ENCODE results near the gene ISY1.
A peak's percentile ranks its signal among the peaks of the same experiment; 100 is the strongest.
"Not testable (repeated sequence)": the region's sequence is repeated elsewhere in the genome, so short reads cannot be mapped to it uniquely, and the experiment has no call there.

Gene ISY1

DNA sequence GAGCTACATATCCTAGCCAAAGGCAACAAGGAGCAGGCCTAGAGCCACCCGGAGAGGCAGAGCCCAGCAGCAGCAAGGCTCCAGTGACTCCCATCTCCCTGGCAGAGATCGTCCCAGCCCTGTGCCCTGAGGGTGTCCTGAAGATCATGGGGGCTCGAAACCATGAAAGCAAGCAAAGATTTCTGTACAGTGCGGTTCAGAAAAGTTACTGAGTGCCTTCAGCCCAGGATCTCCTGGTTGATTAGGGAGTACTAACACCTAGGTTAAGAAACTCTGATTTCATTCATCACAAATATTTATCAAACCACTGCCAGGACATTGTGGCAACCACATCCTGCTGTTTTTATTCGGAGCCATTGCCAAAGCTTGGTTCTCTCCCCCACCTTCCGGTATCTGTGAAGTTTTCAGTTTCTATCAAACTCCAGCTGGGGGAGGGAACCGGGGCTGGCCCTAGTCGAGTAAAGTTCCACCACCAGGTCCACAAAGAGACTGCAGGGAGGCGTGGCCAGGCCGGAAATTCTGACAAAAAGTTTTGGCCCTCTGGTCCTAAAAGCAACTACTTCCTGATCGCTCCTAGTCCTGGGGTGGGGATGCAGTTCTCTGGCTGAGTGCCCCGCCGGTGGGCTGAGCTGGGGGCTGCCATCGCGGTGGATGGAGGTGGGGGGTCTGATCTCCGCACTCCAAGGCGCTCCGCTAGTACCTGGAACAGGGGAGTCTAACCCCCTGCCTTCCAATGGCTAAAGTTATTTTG, 40.4 kb downstream of the ISY1 start:
- DNase-seq = peak; percentile 98 to 99

- DNase-seq = peak in 1 of 2 experiments; percentile 13
Measured at GRCh38 chr3:129119365-129120100, 41.3 kb downstream of the ISY1 start.

DNA sequence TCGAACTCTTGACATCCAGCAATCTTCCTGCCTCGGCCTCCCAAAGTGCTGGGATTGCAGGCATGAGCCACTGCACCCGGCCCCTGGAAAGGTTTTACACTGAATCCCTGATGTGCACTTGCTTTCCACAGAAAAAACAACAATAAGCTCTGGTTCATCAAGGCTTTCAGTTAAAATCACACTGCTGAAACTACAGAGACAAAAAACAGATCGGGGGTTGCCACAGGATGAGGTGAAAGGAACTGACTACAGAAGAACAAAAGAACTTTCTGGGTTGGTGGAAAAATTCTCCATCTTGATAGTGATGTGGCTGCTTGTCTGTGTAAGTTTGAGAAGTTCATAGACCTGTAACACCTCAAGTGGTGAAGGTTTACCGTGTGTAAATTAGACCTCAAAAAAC, 42.1 kb downstream of the ISY1 start:
- no peak for DNase-seq

- no peak for DNase-seq
Measured at GRCh38 chr3:129117134-129117533, 43.7 kb downstream of the ISY1 start.

GRCh38 chr3:129116482-129116946, 44.3 kb downstream of the ISY1 start:
- DNase-seq = peak; percentile 38 to 44

- no peak for DNase-seq
Measured at GRCh38 chr3:129114455-129114854, 46.4 kb downstream of the ISY1 start.

GRCh38 chr3:129112308-129113052, 48.4 kb downstream of the ISY1 start:
- peak; percentile 33 to 47 for DNase-seq

- not testable (repeated sequence) for DNase-seq
Measured at GRCh38 chr3:129111076-129111780, 49.6 kb downstream of the ISY1 start.

DNA sequence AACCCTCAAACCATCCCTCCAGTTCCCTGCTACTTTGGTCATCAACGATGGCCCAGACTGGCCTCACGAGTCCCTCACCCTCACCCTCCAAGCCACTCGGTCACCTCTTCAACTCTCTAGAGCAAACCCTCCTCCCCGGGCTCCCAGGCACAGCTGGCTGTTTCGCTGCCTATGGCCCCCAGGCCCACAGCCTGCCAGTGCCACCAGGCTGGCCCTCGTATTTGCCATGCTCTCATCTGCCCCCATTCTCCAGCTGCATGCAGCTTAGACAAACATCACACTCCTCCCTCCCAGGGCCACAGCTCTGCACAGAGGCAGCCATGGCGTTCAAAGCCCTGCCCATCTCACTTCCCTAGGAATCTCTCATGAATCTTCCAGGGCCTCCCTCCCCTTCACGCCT, 53.1 kb downstream of the ISY1 start:
- no peak for DNase-seq

GRCh38 chr3:129106866-129107565, 53.8 kb downstream of the ISY1 start:
- DNase-seq = no peak

DNA sequence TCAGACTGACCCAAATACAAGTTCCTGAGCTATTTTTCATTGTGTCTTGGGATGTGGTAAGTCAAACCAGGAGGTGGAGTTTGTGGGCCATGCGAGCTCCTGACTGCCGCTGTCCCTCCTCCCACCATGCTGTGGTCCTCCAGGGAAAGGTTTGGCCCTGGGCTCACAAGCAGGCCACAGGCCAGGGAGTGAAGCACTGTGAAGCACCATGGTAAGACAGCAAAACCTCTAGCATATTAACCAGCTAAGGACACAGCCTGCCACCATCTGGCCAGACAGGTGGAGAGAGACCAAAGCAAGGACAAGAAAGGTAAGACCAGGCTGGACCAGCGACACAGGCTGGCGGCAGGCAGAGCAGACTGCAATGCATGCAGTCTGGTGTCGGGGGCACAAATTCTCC, 54.5 kb downstream of the ISY1 start:
- DNase-seq = no peak

- DNase-seq = no peak
Measured at GRCh38 chr3:129105862-129106261, 55.0 kb downstream of the ISY1 start.

- DNase-seq = no peak
Measured at GRCh38 chr3:129104498-129105079, 56.3 kb downstream of the ISY1 start.

DNA sequence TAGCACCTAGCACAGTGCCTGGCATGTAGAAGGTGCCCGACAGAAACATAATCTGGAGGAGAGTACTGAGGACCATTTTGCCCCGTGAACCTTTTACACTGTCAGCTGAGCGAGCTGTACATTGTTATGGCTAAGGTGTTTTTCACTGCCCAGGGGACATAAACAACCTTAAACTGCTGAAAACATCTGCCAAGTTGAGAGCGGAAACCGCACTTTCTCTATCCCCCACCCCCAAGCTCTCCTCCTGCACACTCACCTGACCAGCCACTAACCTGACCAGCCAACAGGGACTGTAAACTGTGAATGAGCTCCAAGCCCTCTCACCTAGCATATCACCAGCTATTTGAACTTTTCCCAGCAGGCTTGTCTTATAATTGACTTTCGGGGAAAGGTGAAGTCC, 56.8 kb downstream of the ISY1 start:
- DNase-seq = no peak

- DNase-seq = no peak
Measured at GRCh38 chr3:129103296-129103695, 57.6 kb downstream of the ISY1 start.

GRCh38 chr3:129101370-129102138, 59.3 kb downstream of the ISY1 start:
- DNase-seq = no peak

DNA sequence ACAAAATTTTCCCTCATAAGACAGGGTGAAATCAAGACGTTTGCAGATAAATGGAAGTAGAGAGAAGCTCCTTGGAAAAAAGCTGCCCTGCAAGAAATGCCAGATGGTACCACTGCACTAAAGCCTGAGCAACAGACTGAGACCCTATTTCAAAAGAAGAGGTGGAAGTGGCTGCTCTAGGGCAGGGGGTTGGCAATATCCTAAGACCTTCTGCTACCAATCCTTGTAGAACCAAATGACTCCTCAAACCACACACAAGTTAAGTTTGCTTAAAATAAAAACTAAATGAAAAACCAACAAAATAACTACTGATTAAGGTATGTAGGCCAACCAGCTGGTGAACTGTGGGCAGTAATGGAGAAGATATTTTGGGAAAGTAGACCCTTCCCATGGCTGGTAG, 60.6 kb downstream of the ISY1 start:
- DNase-seq = no peak

GRCh38 chr3:129095285-129095684, 65.6 kb downstream of the ISY1 start:
- no peak for DNase-seq

DNA sequence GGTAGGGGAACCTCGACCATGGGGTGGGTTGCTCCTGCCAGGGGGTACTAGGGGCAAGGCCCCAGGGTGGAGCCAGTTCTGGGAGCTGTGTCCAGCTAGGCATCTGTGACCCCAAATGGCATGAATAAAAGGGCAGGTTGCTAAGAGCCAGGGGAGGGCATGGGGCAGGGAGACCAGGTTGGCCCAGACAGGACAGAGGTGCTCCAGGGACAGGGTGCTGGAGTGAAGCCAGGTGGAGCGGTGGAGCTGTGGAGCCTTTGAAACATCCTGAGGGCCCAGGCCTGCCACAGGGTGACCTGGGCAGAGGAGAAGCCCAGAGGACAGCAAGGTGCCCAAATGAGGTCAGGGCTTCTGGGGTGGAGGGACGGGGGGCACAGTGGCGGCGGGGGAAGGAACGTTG, 72.6 kb downstream of the ISY1 start:
- DNase-seq = not testable (repeated sequence)

DNA sequence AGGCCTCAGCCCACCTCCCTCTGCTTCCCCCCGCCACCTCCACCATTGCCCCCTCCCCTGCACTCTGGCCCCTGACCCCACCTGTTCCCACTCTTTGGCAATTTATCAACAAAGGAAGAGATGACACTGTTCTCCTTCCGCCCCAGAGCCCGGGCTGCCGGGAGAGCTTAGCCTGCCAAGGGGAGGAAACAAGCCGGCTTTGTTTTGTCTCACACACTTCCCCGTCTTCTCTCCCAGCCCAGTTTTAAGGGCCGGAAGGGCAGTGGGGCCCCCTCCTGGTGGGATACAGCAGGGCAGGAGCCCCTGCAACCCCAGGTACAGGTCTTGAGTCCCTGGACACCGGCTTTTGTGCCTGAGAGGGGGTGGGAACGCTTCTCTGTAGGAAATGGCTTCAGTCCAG, 73.0 kb downstream of the ISY1 start:
- peak; percentile 47 to 48 for DNase-seq

- no peak for DNase-seq
Measured at GRCh38 chr3:129087138-129087702, 73.6 kb downstream of the ISY1 start.
